ENCODE results near the gene IL19.
A peak's percentile ranks its signal among the peaks of the same experiment; 100 is the strongest.
"Not testable (repeated sequence)": the region's sequence is repeated elsewhere in the genome, so short reads cannot be mapped to it uniquely, and the experiment has no call there.

The IL19 gene

DNA sequence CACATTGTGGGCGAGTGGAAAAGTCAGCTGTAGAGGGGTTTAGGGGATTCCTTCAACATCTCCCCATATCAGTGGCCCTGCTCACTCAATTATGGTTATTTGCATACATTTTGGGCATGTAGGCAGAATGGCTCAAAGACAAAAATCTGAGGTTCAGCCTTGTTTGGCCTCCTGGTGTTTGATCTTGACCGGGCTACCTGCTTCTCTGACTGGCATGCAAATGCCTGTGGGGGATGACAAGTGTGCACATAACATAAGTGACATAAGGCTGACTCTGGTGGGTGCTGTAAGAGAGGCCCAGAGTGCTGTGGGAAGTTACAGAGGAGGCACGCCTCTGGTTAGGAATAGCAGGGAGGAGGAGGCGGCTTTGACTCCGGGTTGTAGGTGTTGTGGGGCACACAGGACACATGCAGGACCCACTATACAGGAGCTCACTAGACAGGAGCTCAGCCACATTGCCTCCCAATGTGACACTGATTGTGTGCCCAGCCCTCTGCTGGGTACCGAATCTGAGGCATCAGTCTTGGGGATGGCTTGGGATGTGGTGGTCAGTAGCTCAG, 29.4 kb upstream of the IL19 start:
- DNase-seq: no peak

DNA sequence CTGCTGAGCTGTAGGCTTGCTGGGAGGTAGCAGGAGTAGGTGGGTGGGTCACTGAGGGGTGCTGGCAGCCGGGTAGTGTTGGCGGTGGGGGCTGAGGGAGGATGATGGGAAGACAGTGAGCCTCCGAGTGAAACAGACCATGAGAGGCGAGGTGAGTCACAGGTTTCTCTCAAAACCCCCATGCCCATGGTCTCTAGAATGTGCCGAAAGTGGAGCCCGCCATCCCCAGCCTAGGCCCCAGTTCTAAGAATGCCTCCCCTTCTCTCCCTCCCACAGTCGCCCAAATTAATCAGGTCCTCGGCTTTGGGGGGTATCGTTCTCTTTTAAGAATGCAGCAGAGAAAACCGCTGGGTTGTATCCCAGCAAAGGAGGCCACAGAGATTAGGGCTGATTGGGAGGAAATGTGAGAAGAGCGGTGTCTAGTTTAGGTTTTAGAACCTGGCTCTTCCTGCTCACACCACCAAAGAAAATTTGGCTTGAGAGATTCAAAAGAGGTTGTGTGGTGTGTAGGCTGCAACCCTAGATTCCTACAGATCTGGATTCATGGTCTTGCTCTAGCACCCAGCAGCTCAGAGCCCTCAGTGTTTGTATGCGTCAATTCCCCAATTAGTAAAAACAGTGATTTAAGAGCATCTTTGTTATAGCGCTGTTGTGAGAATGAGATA, 27.7 kb upstream of the IL19 start:
- DNase-seq: no peak

DNA sequence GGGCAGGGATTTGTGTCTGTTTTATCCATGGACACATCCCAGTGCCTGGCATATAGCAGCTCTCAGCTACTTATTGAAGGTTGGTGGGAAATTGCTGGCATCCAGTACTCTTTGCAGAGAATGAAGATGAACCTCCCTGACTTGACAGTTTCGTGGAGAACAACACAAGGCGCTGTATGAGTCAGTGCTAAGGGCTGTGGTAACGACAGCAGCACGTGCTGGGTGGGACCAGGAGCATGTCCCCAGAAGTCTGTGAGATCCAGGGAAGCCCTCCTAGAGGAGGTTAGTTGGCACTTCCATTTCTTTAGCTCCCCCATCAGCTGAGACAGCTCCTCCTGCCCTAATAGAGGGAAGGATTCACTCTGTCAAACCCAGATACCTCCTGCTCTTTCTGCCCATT, 25.9 kb upstream of the IL19 start:
- no peak for DNase-seq

DNA sequence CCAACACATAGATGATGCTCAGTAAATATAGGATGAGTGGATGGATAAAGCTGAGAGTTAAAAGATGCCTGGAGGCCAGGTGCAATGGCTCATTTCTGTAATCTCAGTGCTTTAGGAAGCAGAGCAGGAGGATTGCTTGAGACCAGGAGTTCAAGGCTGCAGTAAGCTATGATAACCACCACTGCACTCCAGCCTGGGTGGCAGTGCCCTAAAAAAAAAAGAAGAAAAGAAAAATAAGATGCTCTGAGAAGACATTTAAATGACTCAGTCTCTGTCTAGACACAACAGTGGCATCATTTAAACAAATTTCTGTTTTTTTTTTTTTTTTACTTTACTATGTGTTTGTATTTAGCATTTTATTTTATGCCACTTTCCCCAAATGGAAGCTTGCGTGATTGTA, 25.3 kb upstream of the IL19 start:
- no peak for DNase-seq

DNA sequence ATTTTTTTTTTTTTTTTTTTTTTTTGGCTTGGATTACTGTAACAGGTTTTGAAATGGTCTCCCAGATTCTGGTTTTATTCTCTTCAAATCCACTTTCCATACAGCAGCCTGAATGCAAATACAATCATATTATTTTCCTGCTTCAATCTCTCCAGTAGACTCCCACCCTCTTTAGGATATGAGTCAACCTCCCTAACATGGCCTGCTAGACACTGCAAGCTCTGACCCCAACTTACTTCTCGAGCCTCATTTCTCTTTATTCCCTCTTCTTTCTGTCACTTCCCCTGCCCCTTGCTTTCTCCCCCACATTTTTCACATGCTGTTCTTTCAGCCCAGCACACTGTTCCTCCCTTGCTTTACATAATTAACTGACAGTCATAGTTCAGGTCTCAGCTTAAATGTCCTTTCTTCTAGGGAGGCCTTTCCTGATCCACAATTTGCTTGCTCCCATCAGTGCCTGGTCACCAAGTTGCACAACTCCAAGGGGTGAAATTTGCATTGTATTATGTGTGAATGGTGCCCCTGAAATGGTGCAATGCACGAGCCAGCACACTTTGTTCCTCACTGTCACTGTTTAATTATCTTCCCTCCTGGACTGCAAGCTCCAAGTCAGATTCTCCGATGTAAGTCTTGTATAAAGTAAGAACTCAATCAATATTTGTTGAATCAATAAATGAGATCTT, 22.1 kb upstream of the IL19 start:
- no peak for DNase-seq

DNA sequence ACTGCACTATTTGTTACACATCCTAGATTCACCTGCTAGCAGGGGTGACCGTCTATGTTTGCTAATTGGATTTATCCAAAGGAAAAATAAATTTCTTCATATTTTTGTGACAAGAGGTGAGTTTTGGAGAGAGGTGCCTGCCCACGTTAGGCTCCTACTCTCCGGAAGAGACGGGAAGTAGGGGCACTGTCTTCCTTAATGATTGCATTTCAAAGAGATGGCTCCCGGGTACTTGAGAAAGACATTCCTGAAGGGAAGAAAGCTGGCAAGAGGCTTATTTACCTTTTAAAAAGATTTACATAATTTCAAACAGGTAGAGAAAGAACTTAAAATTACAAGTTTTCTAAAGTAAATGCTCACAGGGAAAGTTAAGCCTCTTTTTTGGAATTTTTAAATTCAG, 18.7 kb upstream of the IL19 start:
- no peak for DNase-seq

DNA sequence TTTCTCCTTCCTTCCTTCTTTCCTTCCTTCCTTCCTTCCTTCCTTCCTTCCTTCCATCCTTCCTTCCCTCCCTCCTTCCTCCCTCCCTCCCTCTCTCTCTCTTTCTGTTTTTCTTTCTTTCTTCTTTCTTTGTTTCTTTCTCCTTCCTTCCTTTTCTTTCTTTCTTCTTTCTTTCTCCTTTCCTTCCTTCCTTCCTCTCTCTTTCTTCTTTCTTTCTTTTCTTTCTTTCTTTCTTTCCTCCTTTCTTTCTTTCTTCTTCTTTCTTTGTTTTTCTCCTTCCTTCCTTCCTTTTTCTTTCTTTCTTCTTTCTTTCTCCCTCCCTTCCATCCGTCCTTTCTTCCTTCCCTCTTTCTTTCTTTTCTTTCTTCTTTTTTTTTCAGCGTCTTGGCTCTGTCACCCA, 18.1 kb upstream of the IL19 start:
- no peak for DNase-seq

DNA sequence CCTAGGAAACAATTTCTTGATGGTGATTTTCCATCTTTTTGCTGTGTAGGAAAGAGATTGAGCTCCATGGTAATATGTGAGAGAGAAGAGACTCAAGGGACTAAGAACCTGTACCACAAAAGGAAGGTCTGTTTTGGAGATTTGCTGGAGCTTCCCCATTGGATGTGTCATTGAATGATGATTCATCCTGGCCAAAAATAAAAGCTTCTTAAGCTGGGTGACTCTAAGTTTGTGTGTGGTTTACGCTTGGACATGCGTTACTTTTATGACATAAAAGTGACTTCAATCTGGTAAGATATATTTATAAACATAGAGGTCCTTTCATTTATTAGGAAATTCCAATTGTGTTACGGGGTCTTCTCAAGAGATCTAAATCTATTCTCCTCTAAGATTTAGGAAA, 17.4 kb upstream of the IL19 start:
- DNase-seq: peak; percentile 41

DNA sequence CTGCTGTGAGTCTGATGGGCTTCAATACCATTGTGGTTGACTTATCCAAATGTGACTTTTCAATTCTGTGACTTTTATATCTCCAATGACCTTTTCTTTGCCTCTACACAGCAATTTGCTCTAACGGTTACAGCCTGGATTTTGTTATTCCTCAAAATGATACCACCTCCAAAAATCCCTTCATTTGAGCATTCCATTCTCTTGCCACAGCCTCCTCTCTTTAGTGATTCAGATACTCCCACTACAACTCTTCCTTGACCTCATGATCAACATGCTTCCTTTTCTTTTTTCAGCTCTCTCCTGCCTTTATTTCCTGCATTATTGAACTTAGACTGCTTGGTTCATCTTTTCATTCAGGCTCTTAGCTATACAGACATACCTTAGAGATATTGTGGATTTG, 16.6 kb upstream of the IL19 start:
- peak; percentile 43 for DNase-seq

DNA sequence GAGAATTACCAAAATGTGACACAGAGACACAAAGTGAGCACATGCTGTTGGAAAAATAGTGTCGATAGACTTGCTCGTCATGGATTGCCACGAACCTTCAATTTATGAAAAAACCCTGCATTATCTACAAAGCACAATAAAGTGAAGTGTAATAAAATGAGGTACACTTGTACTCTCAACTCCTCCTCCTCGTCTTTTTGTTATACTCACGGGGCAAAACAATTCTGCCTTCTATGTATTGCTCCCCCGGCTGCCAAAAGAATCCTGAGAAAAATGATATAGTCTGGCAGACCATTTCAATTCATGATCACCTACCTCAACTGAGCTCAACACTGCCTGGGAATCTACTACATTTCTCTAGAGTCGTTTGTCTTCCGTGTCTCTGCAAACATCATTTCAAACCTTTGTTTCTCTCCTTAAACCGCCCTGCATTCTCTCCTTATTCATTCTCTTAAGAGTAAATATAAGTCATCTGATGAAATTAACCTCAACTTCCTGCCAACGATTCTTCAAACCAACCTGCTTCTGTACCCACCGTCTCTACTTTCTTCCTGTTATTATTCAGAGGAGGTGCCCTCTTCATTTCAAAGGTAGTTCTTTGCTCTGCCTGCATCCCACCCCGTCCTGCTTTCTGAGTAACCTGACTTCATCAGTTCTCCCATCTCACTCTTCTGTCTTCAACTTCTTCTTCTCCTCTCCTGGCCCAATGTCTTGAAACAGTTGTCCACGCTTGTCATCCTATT, 12.9 kb upstream of the IL19 start:
- no peak for DNase-seq

DNA sequence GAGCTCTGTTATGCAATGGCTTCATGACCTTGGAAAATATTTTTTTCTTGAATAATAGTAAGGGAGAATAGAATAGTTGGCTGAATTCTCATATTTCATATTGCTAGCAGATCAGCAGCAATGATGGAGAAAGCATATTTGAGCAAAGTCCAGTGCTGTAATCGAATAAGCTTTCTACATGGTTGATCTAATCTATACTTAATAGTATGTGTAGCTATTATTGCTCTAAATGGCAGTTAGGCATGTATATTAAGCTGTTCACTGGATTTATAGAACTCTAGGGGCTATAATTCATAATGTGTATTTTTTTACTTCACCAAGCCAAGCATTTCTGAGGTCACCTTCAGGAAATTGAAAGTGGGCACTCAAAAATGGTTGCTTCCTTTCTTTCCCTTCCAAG, 10.0 kb upstream of the IL19 start:
- no peak for DNase-seq

DNA sequence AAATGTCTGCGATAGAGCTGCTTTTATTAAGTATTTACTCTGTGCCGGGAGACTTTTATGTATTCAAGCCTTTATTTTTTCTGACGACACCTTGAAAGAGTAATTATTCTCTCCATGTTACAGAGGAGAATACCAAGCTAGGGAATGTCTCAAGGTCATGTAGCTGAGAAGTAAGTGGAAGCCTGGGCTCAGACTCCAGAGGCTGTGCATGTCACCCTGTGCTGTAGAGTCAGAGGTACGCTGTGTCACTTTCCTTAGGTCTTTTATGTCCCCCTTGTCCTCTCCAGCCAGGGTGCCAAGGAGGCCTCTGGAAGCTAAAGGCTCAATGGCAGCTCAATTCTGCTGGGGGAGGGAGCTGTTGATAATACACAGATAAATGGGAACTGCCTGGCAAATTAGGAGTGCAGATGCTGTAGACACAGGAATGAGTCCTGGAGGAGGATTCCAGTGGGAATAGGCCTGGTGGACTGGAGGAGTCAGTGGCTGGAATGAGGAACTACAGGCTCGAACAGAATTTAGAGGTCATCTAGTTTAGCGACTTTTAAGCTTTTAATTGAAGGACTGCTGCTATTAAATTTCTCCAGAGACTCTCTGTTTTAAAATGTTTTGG, 9.3 kb upstream of the IL19 start:
- DNase-seq: no peak

DNA sequence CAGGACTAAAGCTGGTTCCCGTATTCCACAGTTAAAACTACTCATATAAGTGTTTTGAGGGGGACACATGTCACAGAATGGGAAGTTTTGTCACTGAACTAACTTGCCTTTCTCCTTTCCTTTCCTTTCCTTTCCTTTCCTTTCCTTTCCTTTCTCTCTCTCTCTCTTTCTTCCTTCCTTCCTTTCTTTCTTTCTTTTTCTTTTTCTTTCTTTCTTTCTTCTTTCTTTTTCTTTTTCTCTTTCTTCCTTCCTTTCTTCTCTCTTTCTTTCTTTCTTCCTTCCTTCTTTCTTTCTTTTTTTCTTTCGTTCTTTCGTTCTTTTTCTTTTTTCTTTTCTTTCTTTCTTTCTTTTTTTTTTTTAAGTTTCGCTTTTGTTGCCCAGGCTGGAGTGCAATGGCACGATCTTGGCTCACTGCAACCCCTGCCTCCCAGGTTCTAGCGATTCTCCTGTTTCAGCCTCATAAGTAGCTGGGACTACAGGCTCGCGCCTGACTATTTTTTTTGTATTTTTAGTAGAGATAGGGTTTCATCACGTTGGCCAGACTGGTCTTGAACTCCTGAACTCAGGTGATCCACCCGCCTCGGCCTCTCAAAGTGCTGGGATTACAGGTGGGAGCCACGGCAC, 7.7 kb upstream of the IL19 start:
- not testable (repeated sequence) for DNase-seq

DNA sequence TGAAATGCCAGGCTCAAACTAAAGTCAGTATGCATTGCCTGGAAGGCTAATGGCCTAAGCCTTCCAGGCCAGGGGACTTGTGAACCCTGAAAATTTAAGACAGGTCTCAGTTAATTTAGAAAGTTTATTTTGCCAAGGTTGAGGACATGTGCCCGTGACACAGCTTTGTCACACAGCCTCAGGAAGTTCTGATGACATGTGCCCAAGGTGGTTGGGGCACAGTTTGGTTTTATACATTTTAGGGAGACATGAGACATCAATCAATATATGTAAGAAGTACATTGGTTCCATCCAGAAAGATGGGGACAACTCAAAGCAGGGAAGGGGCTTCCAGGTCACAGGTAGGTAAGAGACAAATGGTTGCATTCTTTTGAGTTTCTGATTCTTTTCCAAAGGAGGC, 4.8 kb upstream of the IL19 start:
- not testable (repeated sequence) for DNase-seq

DNA sequence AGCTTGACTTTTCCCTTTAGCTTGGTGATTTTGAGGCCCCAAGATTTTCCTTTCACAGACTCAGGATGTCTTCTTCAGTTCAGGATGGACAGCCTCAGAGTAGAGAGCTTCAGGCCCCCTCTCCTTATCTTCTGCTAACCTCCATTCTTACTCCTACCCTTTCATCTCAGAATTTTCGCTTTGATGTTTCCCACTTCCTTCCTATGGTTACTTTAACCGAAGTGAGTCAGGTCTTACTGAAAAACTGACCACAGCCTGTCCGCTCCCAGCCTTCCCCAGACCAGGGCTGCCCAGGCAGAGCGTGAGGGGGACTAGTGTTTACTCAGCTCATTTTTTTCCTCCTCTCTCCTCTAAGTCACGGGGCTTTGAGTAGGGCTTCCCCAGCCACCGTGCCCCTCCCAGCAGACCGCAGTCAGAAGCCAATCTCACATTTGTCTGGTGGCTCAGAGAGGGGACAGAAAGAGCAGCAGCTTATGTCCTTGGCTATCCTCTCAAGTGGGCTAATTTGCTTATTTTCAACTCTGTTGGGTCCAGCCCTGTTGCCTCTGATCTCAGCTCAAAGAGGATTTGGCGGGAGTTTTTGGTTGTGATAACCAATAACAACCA, 4.2 kb upstream of the IL19 start:
- DNase-seq: peak; percentile 72

DNA sequence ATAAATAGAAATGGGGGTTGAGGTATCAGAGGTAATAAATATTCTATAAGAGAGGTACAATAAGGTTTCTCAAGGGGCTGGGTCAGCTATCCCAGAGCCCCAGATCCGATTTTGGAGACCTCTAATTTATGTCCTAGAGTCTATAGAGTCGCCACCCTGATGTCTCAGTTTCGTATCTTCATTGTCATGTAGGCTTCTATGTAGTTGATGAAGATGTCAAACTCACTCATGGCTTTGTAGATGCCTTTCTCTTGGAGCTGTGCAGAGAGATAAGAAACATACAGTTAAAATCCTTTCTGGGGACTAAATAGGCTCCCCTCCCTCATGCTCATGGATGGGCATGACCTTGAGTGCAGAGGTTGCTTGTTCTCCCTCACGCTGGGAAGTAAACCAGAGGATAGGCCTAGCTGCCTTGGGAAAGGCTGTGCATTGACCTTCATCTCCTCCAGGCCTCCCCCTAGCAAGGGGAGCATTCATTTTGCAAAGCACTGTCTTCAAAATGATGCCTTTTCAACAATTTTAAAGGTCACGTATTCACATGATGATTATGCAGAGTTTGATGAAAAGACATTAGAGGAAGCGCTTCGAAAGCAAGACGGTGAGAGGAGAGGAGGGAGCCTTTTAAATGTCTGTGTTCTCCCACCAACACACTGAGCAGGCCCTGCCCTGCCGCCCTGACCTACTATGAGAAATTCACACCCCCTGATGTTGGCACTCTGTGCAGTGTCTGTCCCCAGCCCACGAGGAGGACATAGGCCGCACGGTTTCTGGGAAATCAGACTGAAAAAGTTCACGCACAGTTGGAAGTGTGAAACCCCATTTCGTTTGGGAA, 1.9 kb upstream of the IL19 start:
- DNase-seq: no peak

DNA sequence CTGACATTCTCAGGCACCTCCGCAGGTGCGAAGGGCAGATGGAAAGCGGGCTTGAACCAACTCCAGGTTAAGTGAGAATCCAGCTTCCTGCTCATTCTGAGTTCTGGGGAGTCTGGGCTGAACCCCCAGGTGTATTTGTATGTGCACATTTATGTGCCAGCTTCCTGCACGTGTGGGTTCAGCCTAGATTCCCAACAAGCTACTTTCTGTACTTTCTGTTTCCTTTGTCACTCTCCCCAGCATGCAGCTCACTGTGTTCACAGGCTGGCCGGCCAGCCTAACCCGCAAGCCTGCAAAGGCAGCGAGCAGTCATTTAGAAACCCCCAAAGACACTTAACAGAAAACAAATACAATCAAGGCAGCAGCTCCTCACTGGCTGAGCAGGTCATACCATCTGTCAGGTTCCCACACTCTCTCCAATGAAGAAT, 1.3 kb upstream of the IL19 start:
- no peak for DNase-seq

DNA sequence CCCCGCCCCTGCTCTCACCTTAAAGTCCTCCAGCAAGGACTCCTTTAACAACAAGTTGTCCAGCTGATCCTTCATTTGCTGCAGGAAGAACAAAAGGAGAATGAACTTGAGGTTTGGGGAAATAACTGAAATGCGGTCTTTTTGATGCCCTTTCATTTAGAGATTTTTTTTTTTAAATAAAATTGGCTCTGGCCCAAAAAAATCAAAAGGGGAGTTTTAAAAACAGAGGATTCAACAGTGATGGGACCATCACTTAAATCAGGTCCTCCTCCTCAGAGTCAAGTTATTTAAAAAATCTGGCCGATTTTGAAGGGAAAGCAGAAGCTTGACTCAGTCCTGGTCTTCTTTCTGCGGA, 742 bp downstream of the IL19 start:
- no peak for DNase-seq

DNA sequence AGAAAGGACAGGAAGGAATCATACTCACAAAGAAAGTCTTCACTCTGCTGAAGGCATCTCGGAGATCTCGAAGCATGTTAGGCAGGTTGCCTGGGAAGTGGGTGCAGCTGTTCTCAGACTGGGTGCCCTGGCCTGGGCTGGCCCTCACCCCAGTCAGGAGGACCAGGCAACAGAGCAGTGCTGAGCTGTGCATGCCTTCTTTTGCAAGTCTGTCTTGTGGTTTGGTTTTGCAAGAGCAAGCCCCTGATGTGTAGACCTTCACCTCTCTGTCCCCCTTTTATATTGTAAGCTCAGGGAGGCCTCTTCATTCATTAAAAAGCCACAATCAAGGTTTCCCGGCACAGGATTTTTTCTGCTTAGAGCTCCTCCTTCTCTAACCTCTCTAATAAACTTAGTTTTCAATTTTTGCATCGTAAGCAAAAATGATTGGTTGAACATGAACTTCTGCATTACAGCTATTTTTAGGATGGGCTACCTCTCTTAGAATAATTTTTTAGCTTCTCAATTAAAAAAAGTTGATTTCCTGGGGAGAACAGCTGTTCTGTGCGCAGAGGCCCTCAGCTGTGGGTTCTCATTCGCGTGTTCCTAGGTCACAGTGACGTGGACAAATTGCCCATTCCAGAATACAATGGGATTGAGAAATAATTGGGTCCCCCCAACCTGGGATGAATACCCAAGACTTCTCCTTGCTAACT, 1.8 kb downstream of the IL19 start, which contains the start of gene IL10:
TSS of gene IL10 (minus strand) at position 252 of the 695 bp plus-strand sequence. CDS start at position 193, 59 bp downstream.
- DNase-seq: no peak

DNA sequence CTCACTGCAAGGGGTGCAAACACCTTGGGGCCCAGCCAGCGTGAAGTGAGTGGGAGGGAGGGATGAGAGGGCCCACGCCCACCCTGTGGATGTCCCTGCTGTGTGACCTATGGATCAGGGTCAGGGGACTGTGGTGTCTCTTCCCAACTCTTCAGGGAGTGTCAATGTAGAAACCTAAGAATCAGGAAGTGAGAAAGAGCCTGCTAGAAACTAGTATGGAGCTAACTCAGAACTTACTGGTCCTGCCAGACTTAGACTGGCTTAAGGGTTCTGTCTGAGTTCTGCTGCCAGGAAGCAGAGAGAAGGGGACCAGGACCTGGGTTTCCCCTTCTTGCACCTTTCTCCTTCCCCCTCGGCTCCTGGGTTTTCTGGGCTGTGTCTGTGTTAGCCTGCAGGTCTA, 3.5 kb downstream of the IL19 start:
- no peak for DNase-seq

DNA sequence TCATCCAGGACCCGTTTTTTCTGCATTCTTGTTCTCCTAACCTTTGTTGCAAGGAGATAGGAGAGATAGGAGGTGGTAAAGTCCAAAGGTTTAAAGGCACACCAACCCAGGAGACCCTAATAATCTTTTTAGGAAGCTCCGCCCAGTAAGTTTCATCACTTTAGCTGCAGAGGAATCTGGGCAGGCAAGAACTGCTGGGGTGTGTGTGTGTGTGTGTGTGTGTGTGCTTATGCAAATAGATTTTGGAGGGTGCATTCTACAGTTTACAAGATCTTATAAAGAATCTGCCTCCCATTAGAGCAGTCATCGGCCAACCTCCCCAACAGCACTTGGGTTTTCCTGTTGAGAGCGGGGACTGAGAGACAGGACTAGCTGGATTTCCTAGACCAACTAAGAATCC, 5.7 kb downstream of the IL19 start:
- no peak for DNase-seq
